SKM-1 treated with dmso at 0.1 percent for 144 hours (cell line): ENCODE data around the gene PLCB3.

Experiments
- DNase-seq: peaks from one replicate; lab custom pipeline; 2025; ENCODE audit not compliant: unreplicated experiment; lab: John Stamatoyannopoulos, UW

The PLCB3 gene

GRCh38 chr11:64265176-64266160 lies 14.1 kb downstream of the PLCB3 start:
- no peak for DNase-seq

GRCh38 chr11:64266339-64266738 lies 15.0 kb downstream of the PLCB3 start:
- DNase-seq: no peak

- DNase-seq: no peak
Measured at GRCh38 chr11:64267207-64267945, 16.0 kb downstream of the PLCB3 start.

GRCh38 chr11:64268025-64268892 lies 16.9 kb downstream of the PLCB3 start:
- DNase-seq: no peak

- DNase-seq: peak; percentile 72
Measured at GRCh38 chr11:64268893-64269539, 17.7 kb downstream of the PLCB3 start.

GRCh38 chr11:64269540-64270220 lies 18.4 kb downstream of the PLCB3 start:
- peak; percentile 99 for DNase-seq

- no peak for DNase-seq
Measured at GRCh38 chr11:64275031-64275800, 23.9 kb downstream of the PLCB3 start.

GRCh38 chr11:64275841-64276240 lies 24.5 kb downstream of the PLCB3 start:
- no peak for DNase-seq

GRCh38 chr11:64276653-64277431 lies 25.5 kb downstream of the PLCB3 start:
- no peak for DNase-seq

GRCh38 chr11:64278576-64279190 lies 27.4 kb downstream of the PLCB3 start:
- DNase-seq: no peak

- no peak for DNase-seq
Measured at GRCh38 chr11:64281957-64282770, 30.8 kb downstream of the PLCB3 start.

- no peak for DNase-seq
Measured at GRCh38 chr11:64283092-64283491, 31.8 kb downstream of the PLCB3 start.

- DNase-seq: peak; percentile 93
Measured at GRCh38 chr11:64284048-64284961, 33.0 kb downstream of the PLCB3 start, which contains the start of gene BAD. BAD (minus strand) TSS chr11:64284665; CDS start chr11:64284368, 297 bp downstream.

- DNase-seq: peak; percentile 65
Measured at GRCh38 chr11:64284962-64285884, 33.9 kb downstream of the PLCB3 start, which contains the start of gene GPR137. GPR137 (plus strand) TSS chr11:64285848; CDS start chr11:64286525, 677 bp downstream.
